Keratinocyte (primary cell): ENCODE measurements around the gene MYO1D.

Experiments
- EZH2 ChIP-seq: IDR thresholded peaks from one replicate; pipeline ENCODE4 v1.6.1; 2012; ENCODE audit warnings: inconsistent platforms, mild to moderate bottlenecking, low read length, moderate library complexity
- TF ChIP-seq, protein P1 (sequence below), 3 experiments: IDR thresholded peaks in 1 of 3; conservative IDR thresholded peaks in 1 of 3; optimal IDR thresholded peaks in 1 of 3; 2 replicates in 2 of 3; 3 replicates in 1 of 3; pipeline versions ENCODE3 to v1.5.1; 2011; ENCODE audit warnings: low read length in 3 of 3, mild to moderate bottlenecking in 3 of 3, moderate library complexity in 2 of 3, control low read depth in 1 of 3, inconsistent platforms in 1 of 3; ENCODE audit not compliant: insufficient read depth in 2 of 3; ENCODE audit errors: extremely low read depth in 1 of 3

GRCh38 chr17:32831223-32831622, 45.7 kb downstream of the MYO1D start:
- TF ChIP-seq, protein P1, sequence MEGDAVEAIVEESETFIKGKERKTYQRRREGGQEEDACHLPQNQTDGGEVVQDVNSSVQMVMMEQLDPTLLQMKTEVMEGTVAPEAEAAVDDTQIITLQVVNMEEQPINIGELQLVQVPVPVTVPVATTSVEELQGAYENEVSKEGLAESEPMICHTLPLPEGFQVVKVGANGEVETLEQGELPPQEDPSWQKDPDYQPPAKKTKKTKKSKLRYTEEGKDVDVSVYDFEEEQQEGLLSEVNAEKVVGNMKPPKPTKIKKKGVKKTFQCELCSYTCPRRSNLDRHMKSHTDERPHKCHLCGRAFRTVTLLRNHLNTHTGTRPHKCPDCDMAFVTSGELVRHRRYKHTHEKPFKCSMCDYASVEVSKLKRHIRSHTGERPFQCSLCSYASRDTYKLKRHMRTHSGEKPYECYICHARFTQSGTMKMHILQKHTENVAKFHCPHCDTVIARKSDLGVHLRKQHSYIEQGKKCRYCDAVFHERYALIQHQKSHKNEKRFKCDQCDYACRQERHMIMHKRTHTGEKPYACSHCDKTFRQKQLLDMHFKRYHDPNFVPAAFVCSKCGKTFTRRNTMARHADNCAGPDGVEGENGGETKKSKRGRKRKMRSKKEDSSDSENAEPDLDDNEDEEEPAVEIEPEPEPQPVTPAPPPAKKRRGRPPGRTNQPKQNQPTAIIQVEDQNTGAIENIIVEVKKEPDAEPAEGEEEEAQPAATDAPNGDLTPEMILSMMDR (optimal IDR thresholded peaks at IDR 0.05 in 1 of 3, IDR thresholded peaks at IDR 0.05 in 1 of 3, conservative IDR thresholded peaks at IDR 0.05 in 1 of 3; ENCODE audit: extremely low read depth in 1 of 3, insufficient read depth in 2 of 3, low read length in 3 of 3), result no peak
- no peak for TF ChIP-seq EZH2
